ENCODE measurements around the gene TMEM25.

The TMEM25 gene

DNA sequence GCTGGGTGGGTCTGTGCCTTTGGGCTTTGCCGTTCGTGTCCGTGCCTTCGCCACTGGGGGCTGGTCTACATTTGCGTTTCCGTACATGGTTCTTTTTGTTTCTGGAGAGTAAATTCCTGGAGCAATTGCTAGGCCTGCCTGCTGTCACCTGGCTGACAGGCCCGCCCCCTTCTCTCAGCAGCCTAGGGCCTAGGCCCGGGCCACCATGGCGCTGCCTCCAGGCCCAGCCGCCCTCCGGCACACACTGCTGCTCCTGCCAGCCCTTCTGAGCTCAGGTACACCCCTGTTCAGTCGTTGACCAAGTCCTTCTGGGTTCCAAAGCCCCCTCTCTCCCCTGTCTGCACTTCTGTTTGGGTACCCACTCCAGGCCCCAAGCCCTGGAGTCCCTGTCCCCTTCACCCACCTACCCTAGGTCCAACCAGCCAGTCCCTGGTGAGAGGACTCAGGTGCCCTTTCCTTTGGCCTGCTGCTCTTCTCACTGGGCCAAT, 649 bp downstream of the TMEM25 start:
- DNase-seq (ENCODE audit: low read depth), result no peak
- TF ChIP-seq, protein P1, sequence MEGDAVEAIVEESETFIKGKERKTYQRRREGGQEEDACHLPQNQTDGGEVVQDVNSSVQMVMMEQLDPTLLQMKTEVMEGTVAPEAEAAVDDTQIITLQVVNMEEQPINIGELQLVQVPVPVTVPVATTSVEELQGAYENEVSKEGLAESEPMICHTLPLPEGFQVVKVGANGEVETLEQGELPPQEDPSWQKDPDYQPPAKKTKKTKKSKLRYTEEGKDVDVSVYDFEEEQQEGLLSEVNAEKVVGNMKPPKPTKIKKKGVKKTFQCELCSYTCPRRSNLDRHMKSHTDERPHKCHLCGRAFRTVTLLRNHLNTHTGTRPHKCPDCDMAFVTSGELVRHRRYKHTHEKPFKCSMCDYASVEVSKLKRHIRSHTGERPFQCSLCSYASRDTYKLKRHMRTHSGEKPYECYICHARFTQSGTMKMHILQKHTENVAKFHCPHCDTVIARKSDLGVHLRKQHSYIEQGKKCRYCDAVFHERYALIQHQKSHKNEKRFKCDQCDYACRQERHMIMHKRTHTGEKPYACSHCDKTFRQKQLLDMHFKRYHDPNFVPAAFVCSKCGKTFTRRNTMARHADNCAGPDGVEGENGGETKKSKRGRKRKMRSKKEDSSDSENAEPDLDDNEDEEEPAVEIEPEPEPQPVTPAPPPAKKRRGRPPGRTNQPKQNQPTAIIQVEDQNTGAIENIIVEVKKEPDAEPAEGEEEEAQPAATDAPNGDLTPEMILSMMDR (conservative IDR thresholded peaks at IDR 0.05; ENCODE audit: low read depth, low read length), result no peak
- peak overlapping the region; percentile 79 for H3K4me3 ChIP-seq (ENCODE audit: low read depth, low read length)

- TF ChIP-seq, protein P1 (conservative IDR thresholded peaks at IDR 0.05; ENCODE audit: low read depth, low read length), result no peak
- peak overlapping the region; percentile 79 for H3K4me3 ChIP-seq (ENCODE audit: low read depth, low read length)
- no peak for DNase-seq (ENCODE audit: low read depth)
Measured at GRCh38 chr11:118532091-118532490, 1.1 kb downstream of the TMEM25 start.

GRCh38 chr11:118532852-118533768, 2.1 kb downstream of the TMEM25 start:
- TF ChIP-seq, protein P1 (conservative IDR thresholded peaks at IDR 0.05; ENCODE audit: low read depth, low read length), result no peak
- H3K4me3 ChIP-seq (ENCODE audit: low read depth, low read length), result no peak overlapping the region
- no peak for DNase-seq (ENCODE audit: low read depth)

GRCh38 chr11:118533769-118534729, 3.1 kb downstream of the TMEM25 start:
- TF ChIP-seq, protein P1 (conservative IDR thresholded peaks at IDR 0.05; ENCODE audit: low read depth, low read length), result no peak
- DNase-seq (ENCODE audit: low read depth), result no peak
- no peak overlapping the region for H3K4me3 ChIP-seq (ENCODE audit: low read depth, low read length)

- TF ChIP-seq, protein P1 (conservative IDR thresholded peaks at IDR 0.05; ENCODE audit: low read depth, low read length), result no peak
- H3K4me3 ChIP-seq (ENCODE audit: low read depth, low read length), result no peak overlapping the region
- DNase-seq (ENCODE audit: low read depth), result no peak
Measured at GRCh38 chr11:118535261-118535660, 4.3 kb downstream of the TMEM25 start.

GRCh38 chr11:118536726-118537125, 5.7 kb downstream of the TMEM25 start:
- TF ChIP-seq, protein P1 (conservative IDR thresholded peaks at IDR 0.05; ENCODE audit: low read depth, low read length), result no peak
- no peak overlapping the region for H3K4me3 ChIP-seq (ENCODE audit: low read depth, low read length)
- DNase-seq (ENCODE audit: low read depth), result peak; percentile 42
